Neural cell (in vitro differentiated cells): ENCODE data around the gene DNAH10. TPM values are rescaled to one million over a fixed set of nuclear protein-coding genes. Genes with fewer than 3 reads are reported as not detected.

ENCODE experiments used
- H2AFZ ChIP-seq: fragments of 200-600, 300-800 bp; sonication (generic), shearing (Covaris generic); 2 replicates; pipeline ENCODE4 v1.6.0; 2014; ENCODE audit warnings: low read depth, mild to moderate bottlenecking, antibody characterized with exemption, low read length, moderate library complexity
- H3F3A ChIP-seq: fragments of 200-600 bp; shearing (Covaris generic); 2 replicates; pipeline ENCODE4 v1.6.1; 2016; ENCODE audit warnings: mild to moderate bottlenecking, moderate library complexity, mixed read lengths, antibody characterized with exemption, low read length; ENCODE audit not compliant: insufficient read depth, poor library complexity, severe bottlenecking
- H3K27ac ChIP-seq: fragments of 200-600, 300-800 bp; sonication (generic), shearing (Covaris generic); 2 replicates; pipeline ENCODE4 v1.5.1; 2014; ENCODE audit warnings: mild to moderate bottlenecking, low read length, moderate library complexity
- H3K27me3 ChIP-seq: fragments of 300-800, 200-600 bp; sonication (generic), shearing (Covaris generic); 2 replicates; pipeline ENCODE4 v1.6.0; 2014; ENCODE audit warnings: mild to moderate bottlenecking, low read depth, low read length, moderate library complexity; ENCODE audit not compliant: insufficient read depth
- H3K36me3 ChIP-seq: fragments of 300-800, 200-600 bp; sonication (generic), shearing (Covaris generic); 2 replicates; pipeline ENCODE4 v1.5.1; 2014; ENCODE audit warnings: mild to moderate bottlenecking, antibody characterized with exemption, low read length, moderate library complexity; ENCODE audit not compliant: insufficient read depth
- H3K4me2 ChIP-seq: fragments of 300-800, 200-600 bp; sonication (generic), shearing (Covaris generic); 2 replicates; pipeline ENCODE4 v1.6.0; 2014; ENCODE audit warnings: mild to moderate bottlenecking, low read length
- H3K4me3 ChIP-seq: fragments of 300-800, 200-600 bp; sonication (generic), shearing (Covaris generic); 2 replicates; pipeline ENCODE4 v1.5.1; 2014; ENCODE audit warnings: mild to moderate bottlenecking, low read length, moderate library complexity
- H3K79me2 ChIP-seq: fragments of 200-600 bp; shearing (Covaris generic); replicated peaks from 2 replicates; pipeline ENCODE4 v1.6.0; 2014; ENCODE audit warnings: mild to moderate bottlenecking, low read length, moderate library complexity; ENCODE audit not compliant: insufficient read depth
- H3K9ac ChIP-seq: fragments of 300-800, 200-600 bp; sonication (generic), shearing (Covaris generic); 2 replicates; pipeline ENCODE4 v1.6.1; 2016; ENCODE audit warnings: mild to moderate bottlenecking, low read length, mixed read lengths
- H3K9me2 ChIP-seq: fragments of 200-600 bp; shearing (Covaris generic); 2 replicates; pipeline ENCODE4 v1.6.1; 2016; ENCODE audit warnings: mild to moderate bottlenecking, low read length, mixed read lengths; ENCODE audit not compliant: insufficient read depth
- H3K9me3 ChIP-seq: fragments of 200-600, 300-800 bp; sonication (generic), shearing (Covaris generic); 2 replicates; pipeline ENCODE4 v1.6.1; 2016; ENCODE audit warnings: mild to moderate bottlenecking, mixed run types, low read length, moderate library complexity, mixed read lengths
- H4K20me1 ChIP-seq: fragments of 200-600 bp; shearing (Covaris generic); 2 replicates; pipeline ENCODE4 v1.6.1; 2016; ENCODE audit warnings: mild to moderate bottlenecking, mixed run types; ENCODE audit not compliant: insufficient read depth
- CTCF ChIP-seq: fragments of 450-650 bp; IDR thresholded peaks from 2 replicates; pipeline ENCODE4 v1.5.1; 2014; ENCODE audit warnings: antibody characterized with exemption, mild to moderate bottlenecking, moderate library complexity; ENCODE audit not compliant: poor library complexity, severe bottlenecking
- EP300 ChIP-seq: fragments of 450-650 bp; conservative IDR thresholded peaks from 2 replicates; pipeline ENCODE4 v1.6.1; 2014; ENCODE audit warnings: antibody characterized with exemption, mild to moderate bottlenecking, moderate library complexity; ENCODE audit not compliant: poor library complexity, severe bottlenecking
- EZH2 ChIP-seq: fragments of 200-600, 300-800 bp; shearing (Covaris generic), sonication (generic); IDR thresholded peaks from 2 replicates; pipeline ENCODE4 v1.6.1; 2014; ENCODE audit warnings: antibody characterized with exemption, low read length, borderline replicate concordance, mild to moderate bottlenecking; ENCODE audit not compliant: insufficient read depth, poor library complexity, severe bottlenecking
- MXI1 ChIP-seq: fragments of 450-650 bp; conservative IDR thresholded peaks from 2 replicates; pipeline ENCODE4 v1.6.1; 2014; ENCODE audit warnings: antibody characterized with exemption, mild to moderate bottlenecking; ENCODE audit not compliant: poor library complexity, severe bottlenecking
- POLR2AphosphoS5 ChIP-seq: IDR thresholded peaks from 2 replicates; pipeline ENCODE4 v1.6.1; 2012
- RAD21 ChIP-seq: fragments of 450-650 bp; conservative IDR thresholded peaks from 2 replicates; pipeline ENCODE4 v1.6.1; 2014; ENCODE audit warnings: antibody characterized with exemption, mild to moderate bottlenecking, moderate library complexity
- SMC3 ChIP-seq: fragments of 450-650 bp; conservative IDR thresholded peaks from 2 replicates; pipeline ENCODE4 v1.6.1; 2014; ENCODE audit warnings: antibody characterized with exemption, mild to moderate bottlenecking, moderate library complexity; ENCODE audit not compliant: poor library complexity
- TAF1 ChIP-seq: IDR thresholded peaks from 2 replicates; pipeline ENCODE4 v1.6.1; 2012; ENCODE audit warnings: low read depth
- polyA plus RNA-seq: library from polyadenylated mRNA; depleted of rRNA; stranded (reverse); fragments of >200 nt; gene quantifications from 2 replicates; pipeline ENCODE4 v1.2.3, GENCODE V29; 2014
- TF ChIP-seq, protein P1 (sequence below): IDR thresholded peaks from 2 replicates; pipeline ENCODE4 v1.6.1; 2012; ENCODE audit warnings: borderline replicate concordance

DNAH10 gene
- polyA plus RNA-seq, 1 donor from 2014 or later = 1.9 TPM

DNA sequence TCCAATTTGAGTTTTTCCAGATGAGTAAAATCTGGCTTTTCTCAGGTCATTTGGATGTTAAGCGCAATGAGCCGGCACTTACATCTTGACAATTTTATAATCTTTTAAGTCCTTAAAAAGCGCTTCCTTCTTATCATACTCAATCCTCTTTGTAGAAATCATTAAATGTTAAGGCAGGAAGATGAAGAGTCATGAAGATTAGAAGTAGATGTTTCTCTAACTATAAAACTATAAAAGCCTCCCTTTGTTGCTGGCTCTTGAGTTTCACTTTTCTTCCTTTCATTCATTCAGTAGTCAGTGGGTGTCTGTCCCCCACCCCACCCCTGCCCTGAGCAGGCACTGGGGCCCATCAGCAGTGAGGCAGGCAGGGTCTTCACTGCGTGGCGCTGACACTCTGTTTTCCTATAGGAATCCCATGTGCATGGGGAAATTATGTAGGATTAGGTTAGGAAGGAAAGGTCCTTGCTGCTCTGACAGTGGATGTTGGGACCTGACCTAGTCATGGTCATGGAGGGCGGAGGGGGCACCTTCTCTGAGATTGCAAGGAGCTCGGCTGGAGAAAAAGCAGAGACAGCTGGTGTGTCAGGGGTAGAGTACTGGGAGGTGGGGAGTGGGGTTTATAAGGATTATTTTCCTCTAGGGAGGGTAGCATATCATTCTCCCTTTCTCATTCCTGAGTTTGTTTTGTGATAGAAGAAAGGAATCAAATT lies 144.8 kb downstream of the DNAH10 start:
- H3K9ac ChIP-seq = no peak overlapping the region

GRCh38 chr12:123907726-123908476 lies 145.8 kb downstream of the DNAH10 start:
- Histone ChIP-seq H3K9me3 (no peaks in the 10 kb centered on the region), H2AFZ (no peak overlapping the region), H3K4me2 (no peak overlapping the region), H3K27ac (no peak overlapping the region), H3K36me3 (no peaks in the 10 kb centered on the region), H3K9ac (no peak overlapping the region), H4K20me1 (no peaks in the 10 kb centered on the region), H3K4me3 (no peak overlapping the region), H3K27me3 (no peaks in the 10 kb centered on the region), H3K9me2 (no peaks in the 10 kb centered on the region), H3F3A (no peaks in the 10 kb centered on the region), H3K79me2 (no peaks in the 10 kb centered on the region)
- no peak for TF ChIP-seq EP300
- no peak for TF ChIP-seq TAF1
- TF ChIP-seq POLR2AphosphoS5 = no peak
- TF ChIP-seq EZH2 = no peak
- TF ChIP-seq MXI1 = no peak
- TF ChIP-seq RAD21 = no peak
- TF ChIP-seq, protein P1, sequence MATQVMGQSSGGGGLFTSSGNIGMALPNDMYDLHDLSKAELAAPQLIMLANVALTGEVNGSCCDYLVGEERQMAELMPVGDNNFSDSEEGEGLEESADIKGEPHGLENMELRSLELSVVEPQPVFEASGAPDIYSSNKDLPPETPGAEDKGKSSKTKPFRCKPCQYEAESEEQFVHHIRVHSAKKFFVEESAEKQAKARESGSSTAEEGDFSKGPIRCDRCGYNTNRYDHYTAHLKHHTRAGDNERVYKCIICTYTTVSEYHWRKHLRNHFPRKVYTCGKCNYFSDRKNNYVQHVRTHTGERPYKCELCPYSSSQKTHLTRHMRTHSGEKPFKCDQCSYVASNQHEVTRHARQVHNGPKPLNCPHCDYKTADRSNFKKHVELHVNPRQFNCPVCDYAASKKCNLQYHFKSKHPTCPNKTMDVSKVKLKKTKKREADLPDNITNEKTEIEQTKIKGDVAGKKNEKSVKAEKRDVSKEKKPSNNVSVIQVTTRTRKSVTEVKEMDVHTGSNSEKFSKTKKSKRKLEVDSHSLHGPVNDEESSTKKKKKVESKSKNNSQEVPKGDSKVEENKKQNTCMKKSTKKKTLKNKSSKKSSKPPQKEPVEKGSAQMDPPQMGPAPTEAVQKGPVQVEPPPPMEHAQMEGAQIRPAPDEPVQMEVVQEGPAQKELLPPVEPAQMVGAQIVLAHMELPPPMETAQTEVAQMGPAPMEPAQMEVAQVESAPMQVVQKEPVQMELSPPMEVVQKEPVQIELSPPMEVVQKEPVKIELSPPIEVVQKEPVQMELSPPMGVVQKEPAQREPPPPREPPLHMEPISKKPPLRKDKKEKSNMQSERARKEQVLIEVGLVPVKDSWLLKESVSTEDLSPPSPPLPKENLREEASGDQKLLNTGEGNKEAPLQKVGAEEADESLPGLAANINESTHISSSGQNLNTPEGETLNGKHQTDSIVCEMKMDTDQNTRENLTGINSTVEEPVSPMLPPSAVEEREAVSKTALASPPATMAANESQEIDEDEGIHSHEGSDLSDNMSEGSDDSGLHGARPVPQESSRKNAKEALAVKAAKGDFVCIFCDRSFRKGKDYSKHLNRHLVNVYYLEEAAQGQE = no peak
- TF ChIP-seq SMC3 = no peak

More for the DNA sequence above, 144.8 kb downstream of the DNAH10 start:
- Histone ChIP-seq H3K4me2 (no peak overlapping the region), H4K20me1 (no peaks in the 10 kb centered on the region), H3K9me2 (no peaks in the 10 kb centered on the region), H3K27ac (no peak overlapping the region), H3F3A (no peaks in the 10 kb centered on the region), H3K36me3 (no peaks in the 10 kb centered on the region), H3K27me3 (no peaks in the 10 kb centered on the region), H2AFZ (no peak overlapping the region), H3K79me2 (no peaks in the 10 kb centered on the region), H3K9me3 (no peaks in the 10 kb centered on the region), H3K4me3 (no peak overlapping the region)
- TF ChIP-seq MXI1 = no peak
- no peak for TF ChIP-seq CTCF
- no peak for TF ChIP-seq SMC3
- no peak for TF ChIP-seq EZH2
- TF ChIP-seq POLR2AphosphoS5 = no peak
- no peak for TF ChIP-seq TAF1
- TF ChIP-seq EP300 = no peak
- no peak for TF ChIP-seq RAD21
- TF ChIP-seq, protein P1 = no peak
